ENCODE data around the gene WDFY4. TPM values are rescaled to one million over a fixed set of nuclear protein-coding genes. Genes with fewer than 3 reads are reported as not detected.

Gene WDFY4
- total RNA-seq, 1 donor from 2014 or later, result 1.6 TPM

GRCh38 chr10:48947690-48948469 lies 263.2 kb downstream of the WDFY4 start:
- no peak for ATAC-seq

- ATAC-seq, result no peak
These were observed 263.9 kb downstream of the WDFY4 start for GRCh38 chr10:48948470-48949037.

GRCh38 chr10:48951707-48952106 lies 267.0 kb downstream of the WDFY4 start:
- ATAC-seq, result no peak

- ATAC-seq, result peak; percentile 11
These were observed 272.9 kb downstream of the WDFY4 start for GRCh38 chr10:48957361-48958151.

GRCh38 chr10:48958598-48959190 lies 274.0 kb downstream of the WDFY4 start:
- ATAC-seq, result no peak

GRCh38 chr10:48964038-48964437 lies 279.4 kb downstream of the WDFY4 start:
- no peak for ATAC-seq

- ATAC-seq, result no peak
These were observed 280.8 kb downstream of the WDFY4 start for GRCh38 chr10:48965460-48965859.

GRCh38 chr10:48968036-48968435 lies 283.4 kb downstream of the WDFY4 start:
- no peak for ATAC-seq

GRCh38 chr10:48970046-48970445 lies 285.4 kb downstream of the WDFY4 start:
- ATAC-seq, result no peak

- ATAC-seq, result no peak
These were observed 286.0 kb downstream of the WDFY4 start for GRCh38 chr10:48970654-48971053.

- ATAC-seq, result peak; percentile 47
These were observed 288.4 kb downstream of the WDFY4 start for GRCh38 chr10:48973065-48973464.

GRCh38 chr10:48974510-48975156 lies 290.0 kb downstream of the WDFY4 start:
- ATAC-seq, result no peak

GRCh38 chr10:48976196-48976595 lies 291.5 kb downstream of the WDFY4 start:
- peak; percentile 68 for ATAC-seq

- ATAC-seq, result no peak
These were observed 293.6 kb downstream of the WDFY4 start for GRCh38 chr10:48978318-48978717.

GRCh38 chr10:48981310-48981907 lies 296.7 kb downstream of the WDFY4 start:
- peak; percentile 71 for ATAC-seq

GRCh38 chr10:48982584-48982983 lies 297.9 kb downstream of the WDFY4 start:
- ATAC-seq, result no peak

GRCh38 chr10:48983648-48984351 lies 299.1 kb downstream of the WDFY4 start:
- ATAC-seq, result no peak

- ATAC-seq, result no peak
These were observed 301.0 kb downstream of the WDFY4 start for GRCh38 chr10:48985621-48986158.

- no peak for ATAC-seq
These were observed 305.6 kb downstream of the WDFY4 start for GRCh38 chr10:48990226-48990625.

GRCh38 chr10:48993627-48994026 lies 309.0 kb downstream of the WDFY4 start:
- ATAC-seq, result no peak

GRCh38 chr10:48996329-48996728 lies 311.7 kb downstream of the WDFY4 start:
- ATAC-seq, result no peak
